ENCODE measurements around the gene ABCA5.

The ABCA5 gene

GRCh38 chr17:69348429-69348828 lies 21.5 kb upstream of the ABCA5 start:
- TF ChIP-seq FOXM1 (IDR thresholded peaks at IDR 0.05; ENCODE audit: borderline replicate concordance, low read depth) (no peak), ZBTB7A (IDR thresholded peaks at IDR 0.05; ENCODE audit: low read depth) (no peak), CREB1 (IDR thresholded peaks at IDR 0.05; ENCODE audit: low read depth) (no peak), REST (IDR thresholded peaks at IDR 0.05; ENCODE audit: low read depth) (no peak), EGR1 (IDR thresholded peaks at IDR 0.05) (no peak), CEBPB (IDR thresholded peaks at IDR 0.05) (no peak), TEAD4 (IDR thresholded peaks at IDR 0.05) (no peak), TCF12 (IDR thresholded peaks at IDR 0.05; ENCODE audit: low read depth) (no peak), RAD21 (IDR thresholded peaks at IDR 0.05; ENCODE audit: low read depth) (no peak)

- TF ChIP-seq CREB1 (IDR thresholded peaks at IDR 0.05; ENCODE audit: low read depth) (no peak), REST (IDR thresholded peaks at IDR 0.05; ENCODE audit: low read depth) (no peak), ZBTB7A (IDR thresholded peaks at IDR 0.05; ENCODE audit: low read depth) (no peak), EGR1 (IDR thresholded peaks at IDR 0.05) (no peak), CEBPB (IDR thresholded peaks at IDR 0.05) (no peak), YY1 (IDR thresholded peaks at IDR 0.05; ENCODE audit: low read depth) (no peak), EP300 (IDR thresholded peaks at IDR 0.05; ENCODE audit: borderline replicate concordance) (no peak), TEAD4 (IDR thresholded peaks at IDR 0.05) (no peak), NFIC (IDR thresholded peaks at IDR 0.05) (no peak)
Observed at GRCh38 chr17:69346766-69347165, 19.8 kb upstream of the ABCA5 start.

- TF ChIP-seq TEAD4 (IDR thresholded peaks at IDR 0.05) = no peak
- no peak for TF ChIP-seq ZBTB7A (IDR thresholded peaks at IDR 0.05; ENCODE audit: low read depth)
- no peak for TF ChIP-seq REST (IDR thresholded peaks at IDR 0.05; ENCODE audit: low read depth)
- no peak for TF ChIP-seq FOXM1 (IDR thresholded peaks at IDR 0.05; ENCODE audit: borderline replicate concordance, low read depth)
- TF ChIP-seq TAF1 (IDR thresholded peaks at IDR 0.05; ENCODE audit: low read depth) = no peak
- TF ChIP-seq CREB1 (IDR thresholded peaks at IDR 0.05; ENCODE audit: low read depth) = no peak
- no peak for TF ChIP-seq YY1 (IDR thresholded peaks at IDR 0.05; ENCODE audit: low read depth)
- no peak for TF ChIP-seq USF1 (IDR thresholded peaks at IDR 0.05)
- TF ChIP-seq NFIC (IDR thresholded peaks at IDR 0.05) = no peak
- TF ChIP-seq EP300 (IDR thresholded peaks at IDR 0.05; ENCODE audit: borderline replicate concordance) = no peak
Observed at GRCh38 chr17:69344939-69345338, 18.0 kb upstream of the ABCA5 start.

- no peak for TF ChIP-seq TAF1 (IDR thresholded peaks at IDR 0.05; ENCODE audit: low read depth)
- TF ChIP-seq USF1 (IDR thresholded peaks at IDR 0.05) = no peak
- no peak for TF ChIP-seq RAD21 (IDR thresholded peaks at IDR 0.05; ENCODE audit: low read depth)
- no peak for TF ChIP-seq TEAD4 (IDR thresholded peaks at IDR 0.05)
- TF ChIP-seq EGR1 (IDR thresholded peaks at IDR 0.05) = no peak
- no peak for TF ChIP-seq CREB1 (IDR thresholded peaks at IDR 0.05; ENCODE audit: low read depth)
- TF ChIP-seq TCF12 (IDR thresholded peaks at IDR 0.05; ENCODE audit: low read depth) = no peak
- no peak for TF ChIP-seq NFIC (IDR thresholded peaks at IDR 0.05)
- no peak for TF ChIP-seq YY1 (IDR thresholded peaks at IDR 0.05; ENCODE audit: low read depth)
Observed at GRCh38 chr17:69342896-69343644, 16.1 kb upstream of the ABCA5 start.

GRCh38 chr17:69339937-69340336 lies 13.0 kb upstream of the ABCA5 start:
- TF ChIP-seq REST (IDR thresholded peaks at IDR 0.05; ENCODE audit: low read depth) = no peak
- no peak for TF ChIP-seq MAX (IDR thresholded peaks at IDR 0.05)
